Prostate gland (tissue), 2 donors: ENCODE data around the gene DSCAML1.

Experiments used
- POLR2A ChIP-seq: fragments of 450-650 bp; IDR thresholded peaks from one replicate; pipeline ENCODE4 v1.6.1; 2016; ENCODE audit warnings: antibody characterized with exemption, mild to moderate bottlenecking
- POLR2AphosphoS5 ChIP-seq: sonication (generic); formaldehyde crosslinking; IDR thresholded peaks from one replicate; pipeline ENCODE4 v1.6.1; 2017; ENCODE audit warnings: antibody characterized with exemption
- TF ChIP-seq, protein P1 (sequence below), 4 experiments: fragments of 200-600 bp in 2 of 4; fragments of 450-650 bp in 2 of 4; sonication (generic) in 2 of 4; IDR thresholded peaks; 1 replicate in 3 of 4; 2 replicates in 1 of 4; pipeline ENCODE4 v1.5.1; 2016 to 2019; ENCODE audit warnings: antibody characterized with exemption in 4 of 4, mild to moderate bottlenecking in 2 of 4, moderate library complexity in 2 of 4

DNA sequence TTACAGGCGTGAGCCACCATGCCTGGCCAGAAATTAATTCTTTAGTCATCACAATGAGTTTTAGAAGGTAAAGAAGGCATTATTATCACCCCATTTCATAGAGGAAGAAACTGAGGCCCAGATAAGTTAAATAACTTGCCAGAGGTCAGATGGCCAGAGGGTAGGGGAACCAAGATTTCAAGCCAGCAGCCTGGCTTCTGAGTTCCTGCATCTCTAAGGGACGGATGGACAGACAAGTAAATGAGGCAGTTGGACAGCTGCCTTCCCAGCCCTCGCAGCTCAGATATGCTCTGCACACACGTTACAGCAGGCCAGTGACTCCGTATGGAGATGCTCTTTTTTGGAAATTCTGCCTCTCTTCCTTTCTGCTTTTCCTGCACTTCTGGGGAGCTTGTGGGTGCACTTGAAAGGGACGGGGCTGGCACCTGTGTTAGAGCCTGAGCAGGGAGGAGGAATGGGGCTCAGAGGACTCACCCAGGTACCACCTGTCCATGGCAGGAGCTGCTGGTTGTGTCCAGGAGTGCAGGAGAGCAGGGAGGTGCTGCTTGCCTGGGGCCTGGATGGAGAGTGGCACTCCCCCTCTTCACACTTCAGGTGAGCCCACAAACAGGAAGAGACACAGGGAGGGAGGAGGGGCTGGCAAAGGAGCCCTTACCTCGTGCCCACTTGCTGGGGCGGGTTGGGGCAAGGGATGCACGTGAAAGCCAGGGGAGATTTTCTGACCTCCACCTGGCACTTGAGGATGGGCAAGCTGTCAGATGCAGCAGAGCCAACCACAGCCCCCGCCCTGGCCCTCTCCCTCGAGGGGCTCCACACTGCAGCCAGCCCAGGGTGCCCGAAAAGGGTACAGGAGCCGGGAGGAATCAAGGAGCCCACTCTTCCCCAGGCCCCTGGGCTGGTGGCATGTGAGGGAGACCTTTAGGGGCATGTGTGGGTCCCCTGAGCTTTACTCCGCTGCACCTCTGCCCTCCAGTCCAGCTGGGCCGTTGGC is 30.8 kb upstream of the DSCAML1 start:
- TF ChIP-seq, protein P1, sequence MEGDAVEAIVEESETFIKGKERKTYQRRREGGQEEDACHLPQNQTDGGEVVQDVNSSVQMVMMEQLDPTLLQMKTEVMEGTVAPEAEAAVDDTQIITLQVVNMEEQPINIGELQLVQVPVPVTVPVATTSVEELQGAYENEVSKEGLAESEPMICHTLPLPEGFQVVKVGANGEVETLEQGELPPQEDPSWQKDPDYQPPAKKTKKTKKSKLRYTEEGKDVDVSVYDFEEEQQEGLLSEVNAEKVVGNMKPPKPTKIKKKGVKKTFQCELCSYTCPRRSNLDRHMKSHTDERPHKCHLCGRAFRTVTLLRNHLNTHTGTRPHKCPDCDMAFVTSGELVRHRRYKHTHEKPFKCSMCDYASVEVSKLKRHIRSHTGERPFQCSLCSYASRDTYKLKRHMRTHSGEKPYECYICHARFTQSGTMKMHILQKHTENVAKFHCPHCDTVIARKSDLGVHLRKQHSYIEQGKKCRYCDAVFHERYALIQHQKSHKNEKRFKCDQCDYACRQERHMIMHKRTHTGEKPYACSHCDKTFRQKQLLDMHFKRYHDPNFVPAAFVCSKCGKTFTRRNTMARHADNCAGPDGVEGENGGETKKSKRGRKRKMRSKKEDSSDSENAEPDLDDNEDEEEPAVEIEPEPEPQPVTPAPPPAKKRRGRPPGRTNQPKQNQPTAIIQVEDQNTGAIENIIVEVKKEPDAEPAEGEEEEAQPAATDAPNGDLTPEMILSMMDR (IDR thresholded peaks at IDR 0.05): no peak
- TF ChIP-seq POLR2AphosphoS5: no peak
- no peak for TF ChIP-seq POLR2A
